Transverse colon (tissue), 4 donors: ENCODE results near the gene CARMIL3. TPM values are rescaled to one million over a fixed set of nuclear protein-coding genes. Genes with fewer than 3 reads are reported as not detected.

Experiments used
- DNase-seq: peaks from one replicate; pipeline ENCODE4 v3.0.0-alpha.2; 2019
- H3K27ac ChIP-seq, 4 donors: fragments of 200-600 bp; sonication (generic); 2 replicates each; pipeline ENCODE4 v1.5.1; 2016 to 2018; ENCODE audit warnings: inconsistent platforms in 4 of 4
- H3K27me3 ChIP-seq: fragments of 200-600 bp; sonication (generic); 2 replicates; pipeline ENCODE4 v1.5.1; 2017; ENCODE audit warnings: inconsistent platforms
- H3K36me3 ChIP-seq, 4 donors: fragments of 200-600 bp; sonication (generic); 2 replicates each; pipeline ENCODE4 v1.5.1; 2017 to 2019; ENCODE audit warnings: inconsistent platforms in 4 of 4
- H3K4me1 ChIP-seq, 4 donors: fragments of 200-600 bp; sonication (generic); 2 replicates each; pipeline ENCODE4 v1.5.1; 2017 to 2020; ENCODE audit warnings: inconsistent platforms in 4 of 4
- H3K4me3 ChIP-seq, 4 donors: fragments of 200-600 bp; sonication (generic); 1 replicate in 1 of 4; 2 replicates in 3 of 4; pipeline versions ENCODE4 v1.5.1 to v1.6.1; 2017 to 2019; ENCODE audit warnings: inconsistent platforms in 4 of 4
- H3K9me3 ChIP-seq, 2 donors: fragments of 200-600 bp; sonication (generic); 2 replicates each; pipeline ENCODE4 v1.5.1; 2017 to 2019; ENCODE audit warnings: inconsistent platforms in 2 of 2
- CTCF ChIP-seq, 5 experiments: fragments of 200-600 bp in 3 of 5; fragments of 450-650 bp in 2 of 5; sonication (generic) in 3 of 5; IDR thresholded peaks; 1 replicate in 2 of 5; 2 replicates in 3 of 5; pipeline ENCODE4 v1.5.1; 2016 to 2017; ENCODE audit warnings: antibody characterized with exemption in 5 of 5, inconsistent platforms in 3 of 5, mild to moderate bottlenecking in 2 of 5, moderate library complexity in 1 of 5
- EP300 ChIP-seq: sonication (generic); formaldehyde crosslinking; IDR thresholded peaks from one replicate; pipeline ENCODE4 v1.6.1; 2017; ENCODE audit warnings: antibody characterized with exemption, low read depth
- POLR2A ChIP-seq: fragments of 450-650 bp; IDR thresholded peaks from one replicate; pipeline ENCODE4 v1.6.1; 2016; ENCODE audit warnings: antibody characterized with exemption, mild to moderate bottlenecking, moderate library complexity
- POLR2AphosphoS5 ChIP-seq, 3 donors: sonication (generic); formaldehyde crosslinking; IDR thresholded peaks; one replicate each; pipeline ENCODE4 v1.6.1; 2016; ENCODE audit warnings: antibody characterized with exemption in 3 of 3
- WGBS, 2 donors: methylation state at CpG; one replicate each; pipeline ENCODE4 v1.1.5; 2018; ENCODE audit warnings: low coverage in 1 of 2; 5-methylcytosine and 5-hydroxymethylcytosine counted together
- in situ Hi-C, 4 donors: fragments of 200-750 bp; cut with MboI; loops; one replicate each; pipeline versions ENCODE4 v1.15.0 to v1.15.1; 2017; ENCODE audit warnings: low sequenced_read_pairs in 3 of 4, low pct_ligation_motif_present in 1 of 4, low pct_unique_long_range_greater_than_20kb in 1 of 4
- intact Hi-C: fragments of 100-400 bp; cut with DNase I; formaldehyde crosslinking; loops from one replicate; pipeline ENCODE4 v1.15.1; 2023; ENCODE audit warnings: low total_unique reads
- total RNA-seq, 4 donors: library from RNA; depleted of rRNA; stranded (reverse); fragments of >200 nt; gene quantifications; one replicate each; pipeline ENCODE4 v1.1.0, GENCODE V29; 2016

The CARMIL3 gene
- total RNA-seq, 4 donors from 2014 or later: 0.20 to 4.1 (median 3.0) TPM

GRCh38 chr14:24093901-24094840 is 42.4 kb downstream of the CARMIL3 start, which contains the start of gene PCK2:
PCK2 (plus strand) TSS chr14:24094311; CDS start chr14:24094406, 95 bp downstream.
- TF ChIP-seq POLR2A: peak; percentile 98
- TF ChIP-seq CTCF (IDR thresholded peaks at IDR 0.05): peak in 3 of 5 experiments; percentile 25 to 45 (median 31)
- TF ChIP-seq POLR2AphosphoS5 (IDR thresholded peaks at IDR 0.05): peak; percentile 13 to 88 (median 78)
- no peak for TF ChIP-seq EP300
- intact Hi-C loops: loop anchor here (10.0 kb wide), 1 partner anchor 79 kb away; no protein-coding TSS in a partner anchor
- peak within 1 kb of the TSS; percentile 65 to 92 (median 82) for H3K4me3 ChIP-seq
- DNase-seq: peak; percentile 96
- in situ Hi-C loops: loop anchor here in 1 of 4 donors (5.0 kb wide), 1 partner anchor 37 kb away; no protein-coding TSS in a partner anchor
- no peaks in the 10 kb centered on the region for H3K9me3 ChIP-seq
- H3K27me3 ChIP-seq: no peaks in the 10 kb centered on the region
- WGBS, 2 donors: 1% methylated on average over 55 of the region's 68 CpGs; no CpG with 5 or more reads in 1 of the 2 donors
- H3K4me1 ChIP-seq: peaks cover 4 to 42% (median 19%) of the 10 kb centered on the region in 4 donors
- H3K36me3 ChIP-seq: no peaks in the 10 kb centered on the region
- H3K27ac ChIP-seq: peak within 1 kb of the TSS; percentile 92 to 99 (median 97)

GRCh38 chr14:24094841-24095270 is 43.0 kb downstream of the CARMIL3 start:
- Histone ChIP-seq H3K27ac (peak overlapping the region; percentile 92 to 99 (median 97)), H3K27me3 (no peaks in the 10 kb centered on the region), H3K36me3 (no peaks in the 10 kb centered on the region), H3K9me3 (no peaks in the 10 kb centered on the region), H3K4me3 (peak overlapping the region; percentile 65 to 92 (median 82)), H3K4me1 (peaks cover 4 to 42% (median 19%) of the 10 kb centered on the region in 4 donors)
- 5 to 7% methylated on average over 5 to 14 of the region's 14 CpGs for WGBS, 2 donors
- no peak for DNase-seq
- TF ChIP-seq POLR2A: no peak
- TF ChIP-seq EP300: no peak
- no peak for TF ChIP-seq CTCF (IDR thresholded peaks at IDR 0.05)
- no peak for TF ChIP-seq POLR2AphosphoS5 (IDR thresholded peaks at IDR 0.05)
- in situ Hi-C loops: loop anchor here in 1 of 4 donors (5.0 kb wide), 1 partner anchor 38 kb away; no protein-coding TSS in a partner anchor
- intact Hi-C loops: loop anchor here (10.0 kb wide), 1 partner anchor 80 kb away; no protein-coding TSS in a partner anchor

DNA sequence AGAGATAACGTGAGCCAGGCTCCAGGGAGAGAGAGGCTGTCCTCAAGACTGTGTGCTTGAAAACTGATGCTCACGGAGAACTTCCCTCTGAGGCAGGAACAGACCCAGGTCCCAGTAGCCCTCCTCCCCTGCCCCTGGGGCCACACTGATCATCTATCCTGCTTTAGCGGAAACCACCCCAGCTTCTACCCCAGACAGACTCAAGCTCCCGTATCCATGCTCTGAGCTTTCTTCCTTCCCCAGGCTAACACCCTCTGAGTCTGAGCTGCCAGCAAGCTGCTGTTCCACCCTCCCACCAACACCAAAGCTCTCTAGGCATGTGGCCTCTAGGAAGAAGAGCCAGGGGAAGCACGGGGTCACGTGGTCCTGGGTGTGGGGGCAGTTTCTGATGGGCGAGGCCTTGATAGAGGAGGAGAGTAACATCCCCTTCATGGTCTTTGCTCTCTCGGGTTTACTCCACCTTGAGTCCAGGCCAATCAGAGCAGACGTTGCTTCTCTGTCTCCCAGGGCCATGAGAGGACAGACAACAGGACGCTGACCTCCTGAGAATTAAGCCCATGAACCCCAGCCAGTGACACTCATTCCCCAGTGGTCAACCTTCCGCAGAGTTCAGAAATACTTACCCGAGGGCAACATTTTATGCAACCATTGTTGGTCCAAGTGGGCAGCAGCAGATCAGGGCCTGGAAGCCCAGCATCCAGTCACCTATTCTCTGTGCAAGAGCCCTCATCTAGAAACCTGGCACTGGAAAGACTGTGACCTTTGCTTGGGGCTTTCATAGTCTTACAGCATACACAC is 43.7 kb downstream of the CARMIL3 start:
- 23% methylated on average over 12 of the region's 12 CpGs; no CpG with 5 or more reads in 1 of the 2 donors for WGBS, 2 donors
- in situ Hi-C loops: no loop called here
- peaks cover 4 to 42% (median 19%) of the 10 kb centered on the region in 4 donors for H3K4me1 ChIP-seq

More for the DNA sequence above, 43.7 kb downstream of the CARMIL3 start:
- intact Hi-C loops: loop anchor here (10.0 kb wide), 1 partner anchor 81 kb away; no protein-coding TSS in a partner anchor
- H3K36me3 ChIP-seq: no peaks in the 10 kb centered on the region
- H3K9me3 ChIP-seq: no peaks in the 10 kb centered on the region
- peak; percentile 92 for DNase-seq
- peak overlapping the region; percentile 92 to 99 (median 97) for H3K27ac ChIP-seq
- no peaks in the 10 kb centered on the region for H3K27me3 ChIP-seq
- TF ChIP-seq CTCF (IDR thresholded peaks at IDR 0.05) (no peak), EP300 (no peak), POLR2A (peak; percentile 96), POLR2AphosphoS5 (IDR thresholded peaks at IDR 0.05) (peak; percentile 90 to 98 (median 97))
- H3K4me3 ChIP-seq: peak overlapping the region; percentile 65 to 92 (median 82)
